BJ (cell line): ENCODE data around the gene LAMA5. TPM values are rescaled to one million over a fixed set of nuclear protein-coding genes. Genes with fewer than 3 reads are reported as not detected.

Source experiments
- CTCF ChIA-PET: fragments of 350-600 bp; formaldehyde crosslinking; extraction: SDS; loops from one replicate; lab custom pipeline; 2021; ENCODE audit warnings: antibody characterized with exemption, inconsistent platforms; lab: Yijun Ruan, JAX
- POLR2A ChIA-PET: fragments of 300-600 bp; sonication (Branson Sonifier 250); formaldehyde crosslinking; extraction: SDS; loops from one replicate; lab custom pipeline; 2021; ENCODE audit warnings: antibody characterized with exemption; lab: Charles Lee
- DNase-seq: peaks from one replicate; pipeline ENCODE4 v3.0.0-alpha.2; 2011; ENCODE audit warnings: low read depth
- H3K27me3 ChIP-seq: 2 replicates; pipeline ENCODE4 v1.6.0; 2011; ENCODE audit warnings: low read length; ENCODE audit not compliant: control insufficient read depth, insufficient read depth
- H3K36me3 ChIP-seq: 2 replicates; pipeline ENCODE4 v1.5.1; 2011; ENCODE audit warnings: low read length; ENCODE audit not compliant: control insufficient read depth, insufficient read depth
- H3K4me3 ChIP-seq: 2 replicates; pipeline ENCODE4 v1.5.1; 2011; ENCODE audit warnings: low read depth, mild to moderate bottlenecking, control low read depth, low read length
- polyA plus RNA-seq: library from polyadenylated mRNA; depleted of rRNA; stranded (reverse); fragments of >200 nt; gene quantifications from 2 replicates; pipeline ENCODE4 v1.2.3, GENCODE V29; 2011
- TF ChIP-seq, protein P1 (sequence below): IDR thresholded peaks from 2 replicates; pipeline ENCODE4 v1.5.1; 2011; ENCODE audit warnings: low read depth, mild to moderate bottlenecking, control low read depth, inconsistent platforms, low read length, moderate library complexity; ENCODE audit not compliant: insufficient read depth

The LAMA5 gene
- polyA plus RNA-seq, 1 experiment: 1.1 TPM

DNA sequence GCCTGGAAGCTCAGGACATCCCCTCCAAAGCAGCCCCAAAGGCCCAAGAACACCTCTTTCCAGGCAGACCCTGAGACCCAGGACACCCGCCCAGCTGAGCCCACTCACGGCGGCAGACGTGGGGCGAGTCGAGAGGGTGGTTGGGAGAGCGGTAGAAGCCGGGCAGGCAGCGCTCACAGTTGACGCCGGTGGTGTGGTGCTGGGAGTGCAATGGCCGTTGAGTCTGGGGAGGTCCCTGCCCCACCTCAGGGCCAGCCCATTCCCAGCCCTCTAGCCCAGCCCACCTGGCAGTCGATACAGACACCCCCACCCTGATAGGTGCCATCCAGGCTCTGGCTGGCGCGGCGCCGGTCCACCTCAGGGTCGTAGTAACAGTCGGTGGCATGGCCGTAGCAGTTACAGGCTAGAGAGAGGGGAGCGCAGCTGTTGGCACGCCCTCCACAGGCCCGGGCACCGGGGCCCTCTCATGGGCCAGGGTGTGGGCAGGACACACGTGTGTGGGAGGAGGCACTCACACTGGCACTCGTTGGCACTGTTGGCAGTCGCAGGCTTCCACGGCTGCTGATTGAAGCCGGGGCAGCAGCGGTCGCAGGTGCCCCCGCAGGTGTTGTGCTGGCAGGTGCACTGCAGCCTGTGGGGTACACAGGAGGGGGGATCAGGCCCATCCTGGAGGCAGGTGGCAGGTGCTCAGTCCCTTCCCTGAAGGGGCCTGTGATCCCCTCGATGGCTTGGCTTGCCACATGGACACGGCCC, 20.5 kb downstream of the LAMA5 start:
- TF ChIP-seq, protein P1, sequence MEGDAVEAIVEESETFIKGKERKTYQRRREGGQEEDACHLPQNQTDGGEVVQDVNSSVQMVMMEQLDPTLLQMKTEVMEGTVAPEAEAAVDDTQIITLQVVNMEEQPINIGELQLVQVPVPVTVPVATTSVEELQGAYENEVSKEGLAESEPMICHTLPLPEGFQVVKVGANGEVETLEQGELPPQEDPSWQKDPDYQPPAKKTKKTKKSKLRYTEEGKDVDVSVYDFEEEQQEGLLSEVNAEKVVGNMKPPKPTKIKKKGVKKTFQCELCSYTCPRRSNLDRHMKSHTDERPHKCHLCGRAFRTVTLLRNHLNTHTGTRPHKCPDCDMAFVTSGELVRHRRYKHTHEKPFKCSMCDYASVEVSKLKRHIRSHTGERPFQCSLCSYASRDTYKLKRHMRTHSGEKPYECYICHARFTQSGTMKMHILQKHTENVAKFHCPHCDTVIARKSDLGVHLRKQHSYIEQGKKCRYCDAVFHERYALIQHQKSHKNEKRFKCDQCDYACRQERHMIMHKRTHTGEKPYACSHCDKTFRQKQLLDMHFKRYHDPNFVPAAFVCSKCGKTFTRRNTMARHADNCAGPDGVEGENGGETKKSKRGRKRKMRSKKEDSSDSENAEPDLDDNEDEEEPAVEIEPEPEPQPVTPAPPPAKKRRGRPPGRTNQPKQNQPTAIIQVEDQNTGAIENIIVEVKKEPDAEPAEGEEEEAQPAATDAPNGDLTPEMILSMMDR: no peak
- POLR2A ChIA-PET: no interaction called here
- H3K27me3 ChIP-seq: no peaks in the 10 kb centered on the region
- H3K4me3 ChIP-seq: no peak overlapping the region
- H3K36me3 ChIP-seq: peaks cover 1% of the 10 kb centered on the region; the same call in 1 of the 2 replicates
- CTCF ChIA-PET: no interaction called here
- no peak for DNase-seq

DNA sequence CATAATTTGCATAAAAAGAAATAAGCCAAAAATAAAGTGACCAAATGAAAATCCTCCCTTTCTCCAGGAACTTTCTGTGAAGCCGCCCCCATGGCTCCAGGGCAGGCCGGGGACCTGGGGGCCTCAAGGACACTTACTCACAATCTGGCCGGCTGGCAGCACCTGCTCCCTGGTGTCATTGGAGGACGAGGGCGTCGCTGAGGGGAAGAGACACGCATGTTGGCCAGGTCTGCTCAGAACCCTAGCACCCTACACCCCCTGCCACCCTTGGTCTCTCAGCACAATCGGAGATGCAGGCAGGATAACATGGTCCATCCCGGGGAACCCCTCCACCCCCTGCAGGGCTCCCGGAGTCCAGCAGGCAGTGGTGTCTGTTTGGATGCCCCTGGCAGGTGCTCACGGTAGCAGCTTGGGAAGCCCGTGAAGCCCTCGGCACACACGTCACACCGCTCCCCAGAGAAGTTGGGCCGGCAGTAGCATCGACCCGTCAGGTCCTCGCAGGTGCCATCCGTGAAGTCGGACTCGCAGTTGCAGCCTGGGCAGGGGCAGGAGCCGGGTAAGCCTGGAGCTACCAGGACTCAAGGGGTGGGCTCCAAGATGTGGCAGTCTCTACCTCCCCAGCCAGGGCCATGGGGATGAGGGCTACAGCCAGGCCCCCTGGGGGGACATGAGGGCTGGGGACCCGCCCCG, 21.3 kb downstream of the LAMA5 start:
- POLR2A ChIA-PET: no interaction called here
- CTCF ChIA-PET: no interaction called here
- peaks cover 1% of the 10 kb centered on the region; the same call in 1 of the 2 replicates for H3K36me3 ChIP-seq
- TF ChIP-seq, protein P1: no peak
- no peaks in the 10 kb centered on the region for H3K27me3 ChIP-seq
- DNase-seq: no peak
- H3K4me3 ChIP-seq: no peak overlapping the region

DNA sequence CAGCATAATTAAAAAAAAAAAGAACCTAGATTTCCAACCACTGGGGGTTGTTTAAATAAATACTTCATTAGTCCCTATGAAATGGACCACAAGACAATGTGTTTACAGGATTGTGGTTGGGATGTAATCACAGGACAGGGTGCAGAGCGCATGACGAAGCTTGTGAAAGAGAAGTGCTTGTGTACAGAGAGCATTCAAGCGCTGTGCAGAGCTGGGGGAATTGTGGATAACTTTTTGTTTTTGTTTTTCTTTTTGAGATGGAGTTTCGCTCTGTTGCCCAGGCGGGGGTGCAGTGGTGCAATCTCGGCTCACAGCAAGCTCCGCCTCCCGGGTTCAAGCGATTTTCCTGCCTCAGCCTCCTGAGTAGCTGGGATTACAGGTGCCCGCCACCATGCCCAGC, 22.3 kb downstream of the LAMA5 start:
- Histone ChIP-seq H3K27me3 (no peaks in the 10 kb centered on the region), H3K4me3 (no peak overlapping the region), H3K36me3 (peaks cover 1% of the 10 kb centered on the region; the same call in 1 of the 2 replicates)
- no peak for DNase-seq
- TF ChIP-seq, protein P1: no peak
- CTCF ChIA-PET: no interaction called here
- POLR2A ChIA-PET: no interaction called here

DNA sequence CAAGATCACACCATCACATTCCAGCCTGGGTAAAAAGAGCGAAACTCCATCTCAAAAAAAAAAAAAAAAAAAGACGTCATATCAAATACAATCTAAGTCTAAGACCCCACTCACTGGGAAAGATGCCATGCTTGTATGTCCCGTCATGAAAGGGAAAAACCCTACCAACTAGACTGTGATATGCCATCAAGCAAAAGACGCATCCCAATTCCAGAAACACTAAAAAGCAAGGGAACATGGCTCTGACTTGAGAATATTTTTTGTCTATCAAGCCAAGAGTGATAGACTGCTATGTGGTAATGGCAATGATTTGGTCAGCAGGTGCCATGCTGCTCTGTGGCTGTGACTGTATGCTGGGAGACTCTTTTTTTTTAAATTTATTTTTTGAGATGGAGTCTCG, 23.0 kb downstream of the LAMA5 start:
- H3K27me3 ChIP-seq: no peaks in the 10 kb centered on the region
- no peak overlapping the region for H3K4me3 ChIP-seq
- CTCF ChIA-PET: interaction anchor here (1.0 kb wide), 1 partner anchor 39 kb away, joined by 3 read pairs; no protein-coding TSS in a partner anchor
- DNase-seq: no peak
- POLR2A ChIA-PET: no interaction called here
- TF ChIP-seq, protein P1: no peak
- H3K36me3 ChIP-seq: peaks cover 1% of the 10 kb centered on the region; the same call in 1 of the 2 replicates

DNA sequence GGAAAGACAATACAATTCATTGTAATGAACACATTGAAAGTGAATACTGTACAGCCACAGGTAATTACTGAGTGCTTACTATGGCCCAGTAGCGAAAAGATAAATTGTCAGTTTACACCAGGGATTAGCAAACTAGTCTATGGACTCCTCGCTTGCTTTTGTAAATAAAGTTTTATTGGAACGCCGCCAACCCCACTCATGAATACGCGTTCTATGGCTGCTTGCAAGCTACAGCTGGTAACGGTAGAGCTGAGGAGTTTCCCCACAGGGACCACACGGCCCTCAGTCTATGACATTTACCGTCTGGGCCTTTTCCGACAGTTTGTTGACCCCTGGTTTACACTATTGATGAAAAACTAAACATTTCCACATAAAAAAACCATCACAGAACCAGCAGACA, 24.2 kb downstream of the LAMA5 start:
- peaks cover 1% of the 10 kb centered on the region; the same call in 1 of the 2 replicates for H3K36me3 ChIP-seq
- POLR2A ChIA-PET: no interaction called here
- H3K27me3 ChIP-seq: no peaks in the 10 kb centered on the region
- CTCF ChIA-PET: no interaction called here
- TF ChIP-seq, protein P1: no peak
- H3K4me3 ChIP-seq: no peak overlapping the region
- DNase-seq: no peak
